GM19463 (cell line): ENCODE data around the gene WDR72.
"Not testable (repeated sequence)": the region's sequence is repeated elsewhere in the genome, so short reads cannot be mapped to it uniquely, and the experiment has no call there.

ENCODE experiments used
- ATAC-seq: cut with Tn5 transposase; IDR thresholded peaks from one replicate; pipeline ENCODE4 v1.9.1; 2021; ENCODE audit warnings: mild to moderate bottlenecking, moderate library complexity; ENCODE audit not compliant: unreplicated experiment

WDR72 gene

DNA sequence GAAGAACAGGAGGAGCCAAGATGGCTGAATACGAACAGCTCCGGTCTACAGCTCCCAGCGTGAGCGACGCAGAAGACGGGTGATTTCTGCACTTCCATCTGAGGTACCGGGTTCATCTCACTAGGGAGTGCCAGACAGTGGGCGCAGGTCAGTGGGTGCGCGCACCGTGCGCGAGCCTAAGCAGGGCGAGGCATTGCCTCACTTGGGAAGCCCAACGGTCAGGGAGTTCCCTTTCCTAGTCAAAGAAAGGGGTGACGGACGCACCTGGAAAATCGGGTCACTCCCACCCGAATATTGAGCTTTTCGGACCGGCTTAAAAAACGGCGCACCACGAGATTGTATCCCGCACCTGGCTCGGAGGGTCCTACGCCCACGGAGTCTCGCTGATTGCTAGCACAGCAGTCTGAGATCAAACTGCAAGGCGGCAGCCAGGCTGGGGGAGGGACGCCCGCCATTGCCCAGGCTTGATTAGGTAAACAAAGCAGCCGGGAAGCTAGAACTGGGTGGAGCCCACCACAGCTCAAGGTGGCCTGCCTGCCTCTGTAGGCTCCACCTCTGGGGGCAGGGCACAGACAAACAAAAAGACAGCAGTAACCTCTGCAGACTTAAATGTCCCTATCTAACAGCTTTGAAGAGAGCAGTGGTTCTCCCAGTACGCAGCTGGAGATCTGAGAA lies 218.7 kb downstream of the WDR72 start:
- not testable (repeated sequence) for ATAC-seq

DNA sequence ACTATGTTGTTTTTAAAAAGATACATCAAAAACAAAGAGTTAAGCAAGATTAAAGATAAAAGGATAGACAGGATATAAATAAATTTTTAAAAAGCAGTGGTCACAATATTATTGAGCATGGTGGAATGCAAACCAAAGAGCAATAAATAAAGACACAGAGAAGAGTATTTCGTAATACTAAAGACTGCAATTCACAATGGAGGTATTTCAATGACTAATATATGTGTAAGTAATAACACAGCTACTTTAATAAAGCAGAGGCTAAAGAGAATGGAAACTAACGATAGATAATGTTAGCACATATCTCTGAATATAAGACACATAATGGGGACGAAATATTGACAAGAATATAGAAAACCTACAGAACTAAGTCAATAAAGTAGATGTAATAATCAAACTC lies 219.6 kb downstream of the WDR72 start:
- no peak for ATAC-seq

DNA sequence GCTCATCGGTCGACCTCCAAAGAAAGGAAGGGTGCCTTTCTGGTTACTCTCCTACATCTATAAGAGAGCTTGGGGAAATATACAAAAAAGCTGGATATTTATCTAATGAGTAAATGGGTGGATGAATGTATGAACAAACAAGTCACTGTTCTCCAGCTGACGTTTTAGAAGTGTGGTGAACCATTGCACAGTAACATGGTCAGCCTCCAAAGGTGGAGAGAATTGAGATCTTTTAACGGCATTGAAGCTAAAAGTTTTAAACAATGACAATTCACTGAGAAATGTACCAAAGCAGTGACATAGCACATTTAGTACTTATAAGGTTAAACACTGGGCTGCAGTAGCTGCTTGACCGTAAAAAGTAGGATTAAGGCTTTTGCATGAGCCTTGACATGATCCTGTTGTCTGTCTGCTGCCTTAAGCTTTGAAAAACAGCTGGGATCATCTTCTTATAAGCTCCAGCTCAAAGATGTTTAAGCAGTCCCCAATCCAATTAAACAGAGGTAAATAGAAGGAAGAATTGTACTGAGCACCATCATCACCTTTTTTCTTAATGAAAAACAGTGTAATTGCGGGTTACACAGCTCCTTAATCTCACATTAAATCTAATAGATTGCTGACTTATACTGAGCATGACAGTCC lies 222.9 kb downstream of the WDR72 start:
- ATAC-seq = no peak

DNA sequence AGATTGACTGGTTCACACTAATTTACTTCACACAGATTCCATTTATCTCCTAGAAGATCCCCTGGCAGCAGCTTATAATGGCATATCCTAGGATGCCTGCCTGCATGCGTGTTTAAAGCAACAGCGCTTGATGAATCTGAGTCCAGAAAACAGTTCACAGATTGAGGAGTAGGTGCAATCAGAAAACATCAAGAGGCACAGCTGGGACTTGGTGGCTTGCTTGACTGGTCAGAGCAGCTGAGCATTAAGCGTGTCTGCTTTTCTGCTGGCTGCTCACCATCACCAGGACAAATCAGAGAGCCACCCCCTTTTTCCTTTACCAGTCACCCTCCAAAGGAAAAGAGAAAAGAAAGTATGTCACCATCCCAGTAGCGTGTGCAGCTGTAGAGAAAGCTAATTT lies 223.6 kb downstream of the WDR72 start:
- no peak for ATAC-seq

DNA sequence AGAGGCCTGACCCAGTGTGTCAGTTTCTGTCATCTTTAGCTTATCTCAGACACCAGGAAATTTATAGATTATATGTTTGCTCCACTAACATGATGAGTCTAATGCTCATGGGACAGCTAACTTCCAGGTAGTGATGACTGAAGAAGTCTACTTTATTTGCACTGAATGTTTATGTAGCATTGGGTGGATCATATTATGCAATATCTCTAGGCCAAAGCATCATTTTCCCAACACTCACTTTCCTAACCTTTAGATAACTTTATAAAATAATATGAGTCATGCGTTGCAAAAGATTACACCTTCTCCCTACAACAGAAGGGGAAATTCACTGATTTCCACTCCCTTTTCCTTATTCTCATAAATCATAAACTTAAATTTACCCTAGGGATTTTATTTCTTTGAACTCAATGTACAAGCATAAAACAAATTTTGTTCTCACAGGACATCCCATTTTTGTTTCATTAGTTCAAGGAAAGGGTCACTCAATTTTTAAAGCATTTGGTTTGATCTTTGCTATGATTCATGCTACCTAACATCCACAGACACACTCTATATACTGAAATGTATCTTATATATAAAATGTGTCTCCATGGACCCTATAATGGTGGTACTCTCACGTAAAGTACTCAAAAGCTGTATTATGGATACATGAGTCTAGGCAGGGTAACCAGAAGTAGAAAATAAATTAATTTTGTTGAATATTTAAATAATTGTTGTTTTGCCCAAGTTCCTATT lies 225.2 kb downstream of the WDR72 start:
- ATAC-seq = no peak

DNA sequence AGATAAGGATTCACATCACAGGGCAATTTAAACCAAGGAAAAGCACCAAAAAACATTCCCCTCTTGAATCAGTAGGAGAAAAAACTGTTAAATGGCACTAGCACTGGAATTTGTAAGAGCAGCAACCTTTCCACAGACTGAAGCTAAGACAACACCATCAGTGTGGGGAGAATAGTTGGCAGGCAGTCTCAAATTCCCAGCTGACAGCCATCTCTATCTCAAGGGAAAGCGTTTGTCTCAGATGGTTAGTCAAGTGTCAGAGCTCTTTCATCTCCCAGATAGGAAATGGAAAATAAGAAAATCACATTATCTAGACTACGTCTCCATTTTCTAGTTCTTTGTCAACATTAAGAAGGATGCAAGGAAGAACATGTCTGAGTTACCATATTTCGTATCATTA lies 228.7 kb downstream of the WDR72 start:
- ATAC-seq = no peak

DNA sequence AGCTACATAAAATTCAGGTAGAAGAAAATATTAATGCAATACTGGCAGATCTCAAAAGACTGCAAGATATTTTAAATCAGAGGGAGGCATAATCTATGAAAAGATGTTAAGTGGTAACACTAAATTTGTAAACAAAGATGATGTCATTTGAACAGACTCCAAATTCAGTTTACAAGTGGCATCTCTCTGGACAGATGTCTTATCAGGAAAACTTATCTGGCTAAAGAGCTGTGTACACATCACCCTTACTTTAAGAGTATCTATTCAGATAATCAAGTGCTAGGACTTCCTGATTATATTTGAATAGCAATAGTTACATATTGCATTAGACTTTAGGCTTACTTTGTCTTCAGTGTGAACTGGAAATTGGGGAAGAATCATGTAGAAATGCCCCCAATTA lies 231.5 kb downstream of the WDR72 start:
- ATAC-seq = no peak

DNA sequence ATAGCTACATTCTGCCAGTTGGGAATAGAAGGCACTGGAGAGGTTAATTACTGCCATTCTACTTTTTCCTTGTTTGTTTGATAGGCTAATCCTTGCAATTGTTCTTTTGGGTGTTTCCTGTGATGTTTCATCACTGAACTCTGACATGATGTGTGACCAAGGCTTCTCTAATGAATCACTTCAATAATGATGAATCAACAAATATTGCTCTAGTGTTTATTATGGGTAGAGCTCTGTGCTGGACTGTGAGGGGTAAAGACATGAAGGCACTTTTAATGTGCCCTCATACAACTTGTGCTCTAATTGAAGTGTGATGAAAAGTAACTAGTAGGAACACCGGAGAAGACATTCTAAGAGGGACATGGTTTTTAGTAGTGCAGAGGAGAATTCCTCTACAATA lies 233.6 kb downstream of the WDR72 start:
- ATAC-seq = no peak

DNA sequence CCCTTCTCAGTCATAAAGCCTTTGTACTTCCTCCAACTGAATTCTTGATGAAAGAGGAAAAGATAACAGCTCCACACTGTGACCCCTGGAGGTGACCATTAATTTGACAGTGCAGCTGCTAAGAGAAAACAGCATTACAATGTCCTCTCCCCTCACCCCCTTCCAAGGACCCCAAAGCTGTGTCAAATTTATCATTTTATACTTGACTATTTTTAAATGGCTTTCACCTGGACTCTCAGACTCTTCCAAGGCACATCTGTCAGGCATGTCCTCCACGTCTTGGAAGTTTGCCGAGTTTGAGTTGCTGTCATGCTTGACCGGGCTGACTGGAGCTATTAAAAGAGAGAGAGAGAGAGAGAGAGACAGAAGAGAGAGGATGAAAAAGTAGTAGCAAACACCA lies 236.5 kb downstream of the WDR72 start:
- no peak for ATAC-seq

DNA sequence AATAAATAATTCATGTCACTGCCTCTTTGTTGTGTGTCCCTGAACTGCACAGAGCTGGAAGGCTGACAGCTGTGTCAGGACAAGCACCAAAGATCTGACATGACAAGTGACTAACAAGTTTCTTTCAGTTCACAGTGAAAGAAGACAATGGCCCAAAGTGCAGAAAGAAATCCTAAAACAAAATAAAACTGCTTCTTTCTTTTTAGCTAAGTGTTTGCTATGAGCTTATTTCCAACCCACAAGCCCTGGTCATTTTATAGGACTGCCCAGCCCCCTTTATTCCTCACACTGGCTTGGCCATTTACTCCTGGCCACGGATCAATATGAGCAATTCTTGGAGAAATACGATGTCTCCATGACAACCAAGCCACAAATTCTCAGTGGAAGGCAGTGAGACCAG lies 238.5 kb downstream of the WDR72 start:
- no peak for ATAC-seq

DNA sequence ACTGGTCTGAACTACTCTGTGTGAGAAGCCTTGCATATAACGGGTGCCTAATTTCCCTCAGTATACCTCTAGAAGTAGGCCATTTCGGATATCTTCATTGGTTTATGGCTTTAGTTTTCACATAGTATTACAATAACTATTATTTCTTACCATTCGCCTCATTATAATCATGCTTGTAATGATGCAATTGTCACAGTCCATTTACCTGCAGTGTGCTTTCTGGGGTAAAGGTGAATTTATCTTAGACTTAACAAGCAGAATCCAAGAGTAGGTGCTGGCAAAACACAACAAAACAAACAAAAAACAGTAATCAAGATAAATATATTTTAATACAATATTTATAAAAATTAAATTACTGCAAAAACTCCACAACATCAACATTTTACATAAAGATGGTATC lies 246.0 kb downstream of the WDR72 start:
- ATAC-seq = no peak

DNA sequence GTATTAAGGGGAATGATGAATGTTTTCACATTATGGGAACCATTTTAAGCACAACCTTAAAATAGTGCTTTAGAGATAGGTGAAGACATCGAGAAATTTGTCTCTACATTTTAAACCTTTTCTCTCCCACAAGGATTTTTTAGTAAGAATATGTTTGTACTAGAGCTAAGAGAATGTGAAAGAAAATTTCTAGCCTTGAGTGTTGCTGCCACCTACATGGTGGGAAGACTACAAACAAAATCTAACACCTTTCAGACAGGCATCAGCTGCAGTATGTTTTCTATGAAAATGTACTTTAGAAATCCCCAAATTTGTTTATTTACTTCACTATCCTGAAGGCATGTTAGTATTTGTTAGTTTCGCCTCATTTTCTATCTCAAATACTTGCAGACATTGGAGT lies 247.4 kb downstream of the WDR72 start:
- no peak for ATAC-seq

DNA sequence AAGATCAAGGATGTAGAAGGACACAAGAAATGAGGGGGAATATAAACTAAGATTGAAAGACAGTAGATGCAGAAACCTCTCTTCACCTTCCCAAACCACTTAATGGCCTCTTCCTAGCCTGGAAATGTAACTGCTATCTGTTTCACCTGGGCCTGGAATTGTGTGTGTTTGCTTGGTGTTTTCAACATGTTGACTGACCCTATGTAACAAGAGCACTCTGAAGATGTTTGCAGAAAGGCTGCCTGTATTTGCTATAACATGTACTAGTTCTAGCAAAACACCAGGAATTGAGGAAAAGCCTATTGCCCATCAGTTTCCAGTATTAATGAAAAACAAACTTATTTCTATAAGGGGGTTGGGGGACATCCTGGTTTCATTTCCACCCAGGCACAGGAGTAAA lies 248.3 kb downstream of the WDR72 start:
- no peak for ATAC-seq

DNA sequence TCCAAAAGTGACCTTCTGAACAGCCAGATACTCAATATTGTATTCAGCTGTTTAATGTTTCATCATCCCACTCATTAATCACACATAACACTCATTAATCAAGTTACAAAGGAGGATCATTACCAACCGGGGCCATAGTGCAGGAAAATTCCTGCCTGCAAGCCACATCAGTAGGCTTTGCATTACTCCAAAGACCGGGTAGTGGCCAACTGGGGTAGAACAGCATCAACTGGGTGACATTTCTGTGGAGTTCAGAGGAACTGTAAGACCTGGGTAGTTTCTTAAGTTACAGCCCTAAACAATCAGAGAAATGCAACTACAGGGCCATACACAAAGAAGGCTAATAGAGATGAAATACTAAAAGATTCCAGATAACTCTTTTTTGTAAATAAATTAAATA lies 253.1 kb downstream of the WDR72 start:
- ATAC-seq = no peak

DNA sequence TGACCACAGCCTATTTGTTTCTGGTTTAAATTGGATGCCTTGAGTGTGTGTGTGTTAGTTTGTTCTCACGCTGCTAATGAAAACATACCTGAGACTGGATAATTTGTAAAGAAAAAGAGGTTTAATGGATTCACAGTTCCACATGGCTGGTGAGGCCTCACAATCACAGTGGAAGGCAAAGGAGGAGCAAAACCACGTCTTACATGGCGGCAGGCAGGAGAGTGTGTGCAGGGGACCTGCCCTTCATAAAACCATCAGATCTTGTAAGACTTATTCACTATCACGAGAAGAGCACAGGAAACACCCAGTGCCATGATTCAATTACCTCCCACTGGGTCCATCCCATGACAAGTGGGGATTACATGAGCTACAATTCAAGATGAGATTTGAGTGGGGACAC lies 260.5 kb downstream of the WDR72 start:
- no peak for ATAC-seq

DNA sequence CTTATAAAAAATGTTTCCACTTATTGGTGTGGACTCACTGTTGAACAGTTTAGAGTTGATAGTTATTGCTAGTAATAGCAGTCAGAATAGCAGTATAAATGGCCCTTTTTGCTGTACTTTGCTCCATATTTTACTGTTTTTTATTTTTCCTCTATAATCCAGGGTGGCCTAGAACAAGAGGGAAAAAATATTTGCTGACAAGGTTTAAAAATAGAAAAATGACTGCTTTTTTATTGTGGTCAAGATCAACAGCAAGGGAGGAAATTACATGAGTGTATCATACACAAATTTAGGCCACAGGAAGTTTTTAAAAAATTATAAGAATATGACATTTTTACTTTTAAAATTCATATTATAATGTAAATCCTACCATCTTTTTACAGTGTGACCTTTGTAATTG lies 269.1 kb downstream of the WDR72 start:
- no peak for ATAC-seq

DNA sequence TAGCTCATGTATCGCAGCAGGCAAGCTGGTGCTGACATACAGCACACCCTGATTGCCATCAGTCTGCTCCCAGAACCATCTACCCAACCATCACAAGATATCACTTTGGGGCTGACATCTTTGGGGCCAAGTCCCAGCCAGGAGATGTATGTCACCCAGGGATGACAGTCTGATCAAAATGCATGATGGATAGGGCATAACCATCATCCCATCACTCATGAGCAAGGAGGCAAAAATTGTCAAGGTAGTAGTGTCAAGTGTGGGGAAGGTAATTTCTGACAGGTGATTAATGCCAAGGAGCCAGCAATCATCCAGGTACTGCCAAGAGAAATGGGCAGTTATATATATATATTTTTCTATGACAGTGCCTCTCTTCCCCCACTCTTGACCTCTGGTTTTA lies 277.4 kb downstream of the WDR72 start:
- ATAC-seq = no peak

DNA sequence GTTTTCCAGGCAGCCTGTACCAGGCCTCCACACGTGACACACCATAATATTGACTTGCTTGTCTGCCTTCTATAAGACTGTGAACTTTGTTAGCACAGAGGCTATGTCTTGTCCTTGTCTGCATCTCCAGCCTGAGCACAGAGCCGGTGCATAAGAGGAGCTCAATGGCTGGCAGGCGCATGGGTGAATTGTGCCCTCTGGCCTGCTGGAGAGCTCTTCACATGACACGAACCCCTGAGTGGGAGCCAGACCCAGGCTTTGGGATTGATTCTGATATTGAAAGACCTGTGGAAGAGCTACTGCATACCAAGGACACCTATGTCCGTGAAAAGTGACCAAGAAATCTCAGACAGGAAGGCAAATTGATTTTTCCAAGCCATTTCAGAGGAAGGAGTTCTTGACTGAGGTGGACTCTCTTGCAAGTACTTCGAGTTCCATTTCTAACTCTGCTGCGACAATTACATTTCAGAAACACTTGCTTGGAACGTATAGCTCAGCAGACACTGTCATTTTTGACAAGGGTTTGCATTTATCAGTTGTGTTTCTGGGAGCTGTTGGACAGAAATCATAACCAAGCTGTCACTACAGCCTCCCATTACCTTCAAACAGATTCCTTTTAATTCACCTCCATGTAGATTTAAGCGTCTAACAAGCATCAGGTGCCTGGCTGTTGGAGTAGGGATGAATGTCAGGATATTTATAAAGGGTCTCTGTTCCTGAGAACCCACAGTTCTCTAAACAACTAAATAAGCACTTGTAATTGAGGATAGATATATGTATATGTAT lies 281.3 kb downstream of the WDR72 start:
- ATAC-seq = no peak

DNA sequence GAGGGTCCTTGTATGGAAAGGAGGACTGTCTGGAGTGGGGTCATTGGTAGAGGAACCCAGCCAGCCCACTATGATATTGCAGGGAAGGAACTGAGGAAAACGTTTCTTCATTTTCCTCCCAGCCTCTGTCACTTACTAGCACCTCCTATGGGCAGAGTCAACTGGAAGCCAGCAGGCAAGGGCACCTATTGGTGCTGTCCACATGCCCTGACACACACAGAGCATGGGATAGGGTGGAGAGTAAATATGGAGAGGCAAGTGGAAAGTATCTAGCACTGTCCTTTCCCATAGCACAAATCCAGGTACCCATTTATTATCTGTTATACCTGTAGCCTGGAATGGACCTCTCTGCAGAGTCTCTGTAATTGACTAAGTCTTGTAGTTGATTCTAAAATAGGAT lies 285.6 kb downstream of the WDR72 start:
- no peak for ATAC-seq

DNA sequence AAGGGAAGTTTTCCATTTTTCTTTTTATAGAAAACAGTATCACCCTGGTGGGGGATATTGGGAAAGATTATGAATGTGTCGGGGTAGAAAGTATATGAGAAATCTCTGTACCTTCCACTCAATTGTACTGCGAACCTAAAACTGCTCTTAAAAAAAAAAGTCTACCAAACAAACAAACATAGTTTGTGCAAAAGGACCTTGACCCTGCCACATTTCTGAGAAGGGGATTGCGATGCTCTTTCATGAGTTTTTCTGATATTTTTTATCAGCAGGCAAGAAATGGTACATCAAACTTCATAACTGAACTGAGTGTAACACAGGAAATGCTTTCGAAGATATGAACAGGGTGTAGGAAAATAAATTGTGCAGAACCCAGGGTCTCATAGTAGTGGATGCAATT lies 286.0 kb downstream of the WDR72 start:
- ATAC-seq = no peak

DNA sequence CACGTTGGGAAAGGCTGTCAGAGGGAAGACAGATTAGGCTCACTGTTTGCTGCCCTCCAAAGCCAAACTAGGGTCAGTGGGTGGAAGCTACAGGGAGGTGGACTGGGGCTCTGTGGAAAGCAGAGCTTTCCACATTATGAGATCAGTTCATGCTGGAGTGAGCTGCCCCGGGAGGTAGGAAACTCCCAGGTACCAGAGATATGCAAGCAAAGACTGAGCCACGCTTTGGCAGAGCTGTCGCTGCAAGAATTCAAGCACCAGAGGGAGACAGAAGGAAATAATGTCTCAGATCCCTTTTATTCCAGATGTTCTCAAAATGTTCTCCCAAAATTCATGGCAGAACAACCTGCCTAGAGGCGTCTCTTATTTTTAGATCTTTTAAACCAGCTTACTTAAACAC lies 286.6 kb downstream of the WDR72 start:
- ATAC-seq = no peak

DNA sequence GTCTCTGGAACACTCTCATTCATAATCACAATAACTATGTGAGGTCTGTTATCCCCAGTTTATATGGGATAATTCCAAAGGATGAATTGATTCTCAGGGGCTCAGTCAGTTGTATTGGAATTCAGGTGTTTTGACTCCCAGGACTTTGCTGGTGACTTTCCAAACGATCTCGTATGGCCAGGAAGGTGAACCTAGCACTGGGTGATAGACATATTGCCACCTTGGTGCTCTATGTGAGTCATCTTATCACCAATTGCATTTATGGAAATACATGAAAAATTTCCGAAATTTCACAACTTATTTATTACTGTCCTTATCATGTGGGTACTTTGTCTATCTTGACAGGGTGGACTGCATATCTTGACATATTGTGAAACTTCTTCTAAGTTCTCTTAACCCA lies 287.3 kb downstream of the WDR72 start:
- ATAC-seq = no peak
